SK-N-SH treated with all-trans-retinoic acid at 6 μM for 48 hours (cell line): Measurements from ENCODE around the gene KPNB1.

ENCODE experiments used
- ATAC-seq: fragments of 200-7000 bp; cut with Tn5 transposase; 3 replicates; pipeline ENCODE4 v1.9.1; 2020; ENCODE audit warnings: mild to moderate bottlenecking, moderate library complexity
- CREB5 ChIP-seq: fragments of 250-450 bp; sonication (Bioruptor Pico); IDR thresholded peaks from 2 replicates; pipeline ENCODE4 v1.5.1; 2020; ENCODE audit warnings: low read depth, mild to moderate bottlenecking, moderate library complexity
- CSDC2 ChIP-seq: fragments of 250-450 bp; sonication (Bioruptor Pico); IDR thresholded peaks from 2 replicates; pipeline ENCODE4 v1.5.0; 2020; ENCODE audit warnings: mild to moderate bottlenecking, moderate library complexity
- CSRNP3 ChIP-seq: fragments of 250-450 bp; sonication (Bioruptor Pico); IDR thresholded peaks from 2 replicates; pipeline ENCODE4 v1.5.1; 2021; ENCODE audit warnings: mild to moderate bottlenecking, moderate library complexity
- ISL1 ChIP-seq: fragments of 250-450 bp; sonication (Bioruptor Pico); IDR thresholded peaks from 2 replicates; pipeline ENCODE4 v2.1.2; 2022; ENCODE audit warnings: mild to moderate bottlenecking, moderate library complexity
- OSR1 ChIP-seq: fragments of 250-450 bp; sonication (Bioruptor Pico); IDR thresholded peaks from 2 replicates; pipeline ENCODE4 v1.8.0; 2022; ENCODE audit warnings: moderate library complexity, mild to moderate bottlenecking, inconsistent platforms
- PATZ1 ChIP-seq: fragments of 250-450 bp; sonication (Bioruptor Pico); IDR thresholded peaks from 2 replicates; pipeline ENCODE4 v1.8.0; 2020; ENCODE audit warnings: mild to moderate bottlenecking, moderate library complexity, borderline replicate concordance
- RARB ChIP-seq: fragments of 250-450 bp; sonication (Bioruptor Pico); IDR thresholded peaks from 2 replicates; pipeline ENCODE4 v1.8.0; 2021; ENCODE audit warnings: mild to moderate bottlenecking, moderate library complexity
- SNAI2 ChIP-seq: fragments of 250-450 bp; sonication (Bioruptor Pico); IDR thresholded peaks from 2 replicates; pipeline ENCODE4 v1.5.0; 2020; ENCODE audit warnings: mild to moderate bottlenecking, moderate library complexity
- TCF4 ChIP-seq: fragments of 250-450 bp; sonication (Bioruptor Pico); IDR thresholded peaks from 2 replicates; pipeline ENCODE4 v1.8.0; 2021; ENCODE audit warnings: mild to moderate bottlenecking, moderate library complexity, borderline replicate concordance
- TOX ChIP-seq: fragments of 250-450 bp; sonication (Bioruptor Pico); IDR thresholded peaks from 2 replicates; pipeline ENCODE4 v1.8.0; 2021; ENCODE audit warnings: mild to moderate bottlenecking, moderate library complexity, borderline replicate concordance
- TSHZ2 ChIP-seq: fragments of 250-450 bp; sonication (Bioruptor Pico); IDR thresholded peaks from 2 replicates; pipeline ENCODE4 v1.5.0; 2020; ENCODE audit warnings: mild to moderate bottlenecking, moderate library complexity
- ZC3H10 ChIP-seq: fragments of 250-450 bp; sonication (Bioruptor Pico); IDR thresholded peaks from 2 replicates; pipeline ENCODE4 v1.5.1; 2021; ENCODE audit warnings: mild to moderate bottlenecking, moderate library complexity
- ZFP3 ChIP-seq: fragments of 250-450 bp; sonication (Bioruptor Pico); IDR thresholded peaks from 2 replicates; pipeline ENCODE4 v1.5.0; 2020; ENCODE audit warnings: mild to moderate bottlenecking, moderate library complexity
- ZNF565 ChIP-seq: fragments of 450-650 bp; formaldehyde crosslinking; conservative IDR thresholded peaks from 2 replicates; pipeline ENCODE4 v1.5.0; 2020; ENCODE audit warnings: low read depth, mild to moderate bottlenecking, moderate library complexity
- ZNF70 ChIP-seq: fragments of 450-650 bp; formaldehyde crosslinking; IDR thresholded peaks from 2 replicates; pipeline ENCODE4 v1.5.0; 2020; ENCODE audit warnings: mild to moderate bottlenecking, moderate library complexity
- ZNF8 ChIP-seq: fragments of 450-650 bp; formaldehyde crosslinking; IDR thresholded peaks from 2 replicates; pipeline ENCODE4 v1.5.0; 2020; ENCODE audit warnings: mild to moderate bottlenecking, moderate library complexity

The KPNB1 gene

GRCh38 chr17:47628014-47628566 lies 21.6 kb upstream of the KPNB1 start:
- ATAC-seq, result no peak

GRCh38 chr17:47629826-47630225 lies 19.9 kb upstream of the KPNB1 start:
- TF ChIP-seq ZNF70 (CRISPR knock-in tag), result no peak
- no peak for TF ChIP-seq TSHZ2 (CRISPR knock-in tag)
- no peak for TF ChIP-seq ZFP3 (CRISPR knock-in tag)
- TF ChIP-seq CREB5 (CRISPR knock-in tag), result no peak
- TF ChIP-seq ISL1 (CRISPR knock-in tag), result no peak
- TF ChIP-seq OSR1 (CRISPR knock-in tag), result no peak
- no peak for TF ChIP-seq ZNF565 (CRISPR knock-in tag)
- TF ChIP-seq SNAI2, result no peak
- no peak for TF ChIP-seq PATZ1 (CRISPR knock-in tag)
- no peak for TF ChIP-seq ZC3H10
- TF ChIP-seq ZNF8 (CRISPR knock-in tag), result no peak
- no peak for TF ChIP-seq RARB (CRISPR knock-in tag)
- no peak for TF ChIP-seq TCF4 (CRISPR knock-in tag)
- TF ChIP-seq CSDC2 (CRISPR knock-in tag), result no peak
- TF ChIP-seq CSRNP3, result no peak
- no peak for ATAC-seq

More at GRCh38 chr17:47628014-47628566, 21.6 kb upstream of the KPNB1 start:
- no peak for TF ChIP-seq TSHZ2 (CRISPR knock-in tag)
- no peak for TF ChIP-seq CREB5 (CRISPR knock-in tag)
- TF ChIP-seq OSR1 (CRISPR knock-in tag), result no peak
- TF ChIP-seq TCF4 (CRISPR knock-in tag), result no peak
- TF ChIP-seq CSRNP3, result no peak
- no peak for TF ChIP-seq ZNF8 (CRISPR knock-in tag)
- TF ChIP-seq TOX, result no peak
- no peak for TF ChIP-seq SNAI2
- no peak for TF ChIP-seq RARB (CRISPR knock-in tag)
